ENCODE results near the gene ME3. TPM values are rescaled to one million over a fixed set of nuclear protein-coding genes. Genes with fewer than 3 reads are reported as not detected.

The ME3 gene
- polyA plus RNA-seq, 1 experiment = 15.8 TPM

DNA sequence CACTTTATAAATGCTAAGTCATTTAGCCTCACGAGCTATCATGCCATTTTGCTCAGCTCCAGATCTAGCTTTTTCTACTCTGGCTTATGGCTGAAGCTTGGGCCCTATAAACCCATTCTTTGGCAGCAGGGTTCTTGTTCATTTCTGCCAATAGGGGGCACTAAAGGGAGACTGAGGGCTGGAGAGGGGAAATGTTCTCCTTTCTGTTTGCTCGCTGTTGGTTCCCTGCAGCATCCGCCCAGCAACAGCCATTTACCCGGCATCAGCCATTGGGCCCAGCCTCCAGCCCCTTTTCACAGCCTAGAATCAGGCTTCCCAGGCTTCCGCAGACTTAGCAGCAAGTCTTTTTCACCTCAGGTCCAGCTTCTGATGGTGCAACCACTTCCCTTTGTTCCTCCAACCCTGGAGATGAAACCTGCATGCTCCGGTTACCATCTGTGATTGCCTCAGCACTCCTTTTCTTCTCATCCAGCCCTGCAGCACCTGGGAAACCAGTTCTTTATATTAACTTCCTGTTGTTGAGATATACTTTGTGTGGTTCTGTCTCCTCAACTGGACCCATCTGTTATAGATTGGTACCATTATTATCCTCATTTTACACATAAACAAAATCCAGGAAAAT lies 4.2 kb upstream of the ME3 start:
- CTCF ChIA-PET = no interaction called here
- Histone ChIP-seq H3K4me3 (ENCODE audit: low read depth, low read length) (no peak overlapping the region), H3K27me3 (ENCODE audit: control insufficient read depth, insufficient read depth, low read length) (no peaks in the 10 kb centered on the region), H3K36me3 (ENCODE audit: control insufficient read depth, insufficient read depth, low read length) (no peaks in the 10 kb centered on the region)
- TF ChIP-seq, protein P1, sequence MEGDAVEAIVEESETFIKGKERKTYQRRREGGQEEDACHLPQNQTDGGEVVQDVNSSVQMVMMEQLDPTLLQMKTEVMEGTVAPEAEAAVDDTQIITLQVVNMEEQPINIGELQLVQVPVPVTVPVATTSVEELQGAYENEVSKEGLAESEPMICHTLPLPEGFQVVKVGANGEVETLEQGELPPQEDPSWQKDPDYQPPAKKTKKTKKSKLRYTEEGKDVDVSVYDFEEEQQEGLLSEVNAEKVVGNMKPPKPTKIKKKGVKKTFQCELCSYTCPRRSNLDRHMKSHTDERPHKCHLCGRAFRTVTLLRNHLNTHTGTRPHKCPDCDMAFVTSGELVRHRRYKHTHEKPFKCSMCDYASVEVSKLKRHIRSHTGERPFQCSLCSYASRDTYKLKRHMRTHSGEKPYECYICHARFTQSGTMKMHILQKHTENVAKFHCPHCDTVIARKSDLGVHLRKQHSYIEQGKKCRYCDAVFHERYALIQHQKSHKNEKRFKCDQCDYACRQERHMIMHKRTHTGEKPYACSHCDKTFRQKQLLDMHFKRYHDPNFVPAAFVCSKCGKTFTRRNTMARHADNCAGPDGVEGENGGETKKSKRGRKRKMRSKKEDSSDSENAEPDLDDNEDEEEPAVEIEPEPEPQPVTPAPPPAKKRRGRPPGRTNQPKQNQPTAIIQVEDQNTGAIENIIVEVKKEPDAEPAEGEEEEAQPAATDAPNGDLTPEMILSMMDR (IDR thresholded peaks at IDR 0.05; ENCODE audit: insufficient read depth, low read depth, low read length) = 0 out of 2 replicates have a peak, but pooled peaks have one; percentile 19
- POLR2A ChIA-PET = no interaction called here
- no peak for DNase-seq (ENCODE audit: low read depth)

GRCh38 chr11:86676010-86676409 lies 3.6 kb upstream of the ME3 start:
- ChIA-PET POLR2A (no interaction called here), CTCF (no interaction called here)
- Histone ChIP-seq H3K36me3 (ENCODE audit: control insufficient read depth, insufficient read depth, low read length) (no peaks in the 10 kb centered on the region), H3K4me3 (ENCODE audit: low read depth, low read length) (no peak overlapping the region), H3K27me3 (ENCODE audit: control insufficient read depth, insufficient read depth, low read length) (no peaks in the 10 kb centered on the region)
- no peak for DNase-seq (ENCODE audit: low read depth)
- TF ChIP-seq, protein P1 (IDR thresholded peaks at IDR 0.05; ENCODE audit: insufficient read depth, low read depth, low read length) = no peak

DNA sequence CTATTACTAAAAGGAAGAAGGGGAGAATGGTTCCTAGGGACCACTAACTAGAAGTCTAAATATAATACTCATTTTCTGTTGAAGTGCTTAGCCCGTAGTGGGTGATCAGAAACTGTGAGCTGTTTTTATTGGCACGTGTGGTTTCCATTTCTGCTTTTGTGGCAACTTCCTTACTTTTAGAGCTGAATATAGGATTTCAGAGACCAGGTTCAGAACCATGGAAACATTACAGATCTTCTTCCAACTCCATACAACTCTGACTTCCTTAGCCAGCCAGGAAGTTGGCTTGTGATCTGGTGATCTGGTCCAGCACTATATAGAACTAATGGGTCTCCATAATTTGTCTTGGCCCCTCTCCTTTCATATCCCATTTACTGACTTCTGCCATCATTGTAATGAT lies 2.6 kb upstream of the ME3 start:
- CTCF ChIA-PET = no interaction called here
- Histone ChIP-seq H3K4me3 (ENCODE audit: low read depth, low read length) (no peak overlapping the region), H3K27me3 (ENCODE audit: control insufficient read depth, insufficient read depth, low read length) (no peaks in the 10 kb centered on the region), H3K36me3 (ENCODE audit: control insufficient read depth, insufficient read depth, low read length) (no peaks in the 10 kb centered on the region)
- POLR2A ChIA-PET = no interaction called here
- no peak for DNase-seq (ENCODE audit: low read depth)
- TF ChIP-seq, protein P1 (IDR thresholded peaks at IDR 0.05; ENCODE audit: insufficient read depth, low read depth, low read length) = no peak

- TF ChIP-seq, protein P1 (IDR thresholded peaks at IDR 0.05; ENCODE audit: insufficient read depth, low read depth, low read length) = no peak
- H3K4me3 ChIP-seq (ENCODE audit: low read depth, low read length) = no peak overlapping the region
- no peak for DNase-seq (ENCODE audit: low read depth)
- ChIA-PET POLR2A (no interaction called here), CTCF (interaction anchor here (0.8 kb wide), 2 partner anchors 7 to 66 kb away, joined by 3 read pairs; no protein-coding TSS in a partner anchor)
- H3K27me3 ChIP-seq (ENCODE audit: control insufficient read depth, insufficient read depth, low read length) = no peaks in the 10 kb centered on the region
- no peaks in the 10 kb centered on the region for H3K36me3 ChIP-seq (ENCODE audit: control insufficient read depth, insufficient read depth, low read length)
Measured at GRCh38 chr11:86673872-86674750, 1.7 kb upstream of the ME3 start.

DNA sequence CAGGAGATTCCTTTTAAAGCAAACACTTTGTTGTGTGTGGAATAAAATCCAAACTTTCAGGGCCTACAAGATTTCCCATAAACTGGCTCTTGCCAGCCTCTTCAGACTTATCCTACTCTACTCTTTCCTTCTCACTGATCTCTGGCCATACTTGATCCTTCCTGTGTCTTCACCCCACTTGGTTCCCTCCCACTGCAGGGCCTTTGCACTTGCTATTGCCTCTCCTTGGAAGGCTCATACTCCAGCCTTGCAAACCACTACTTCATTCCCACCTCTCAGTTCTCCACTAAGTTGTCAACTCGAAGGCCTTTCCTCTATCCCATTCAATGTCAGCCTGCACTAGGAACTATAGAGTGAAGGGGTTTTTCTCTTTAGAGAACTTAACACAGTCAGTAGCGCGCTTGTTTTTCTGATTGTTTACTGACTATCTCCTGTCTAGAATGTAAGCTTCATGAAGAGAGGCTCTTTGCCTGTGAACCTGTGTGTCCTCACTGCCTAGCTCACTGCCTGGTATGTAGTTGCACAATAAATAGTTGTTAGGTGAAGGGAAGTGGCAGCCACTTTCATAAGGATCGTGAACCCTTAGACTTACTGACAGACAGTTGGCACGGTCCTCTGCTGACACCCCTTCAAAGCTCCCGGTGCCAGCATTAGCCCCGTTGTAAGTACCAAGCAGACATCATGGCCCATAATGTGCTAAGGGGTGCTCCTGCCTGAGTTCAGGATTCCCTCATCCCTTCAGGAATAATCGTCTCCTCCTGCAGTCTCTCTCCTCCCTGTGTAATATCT lies 833 bp upstream of the ME3 start:
- CTCF ChIA-PET = interaction anchor here (0.8 kb wide), 2 partner anchors 8 to 65 kb away, joined by 3 read pairs; no protein-coding TSS in a partner anchor
- no peak for DNase-seq (ENCODE audit: low read depth)
- no peak overlapping the region for H3K4me3 ChIP-seq (ENCODE audit: low read depth, low read length)
- H3K27me3 ChIP-seq (ENCODE audit: control insufficient read depth, insufficient read depth, low read length) = no peaks in the 10 kb centered on the region
- POLR2A ChIA-PET = no interaction called here
- H3K36me3 ChIP-seq (ENCODE audit: control insufficient read depth, insufficient read depth, low read length) = no peaks in the 10 kb centered on the region
- TF ChIP-seq, protein P1 (IDR thresholded peaks at IDR 0.05; ENCODE audit: insufficient read depth, low read depth, low read length) = no peak
